ENCODE measurements around the gene EML4. TPM values are rescaled to one million over a fixed set of nuclear protein-coding genes. Genes with fewer than 3 reads are reported as not detected.

Gene EML4
- total RNA-seq, 2 donors from 2014 or later, result 32.8 to 59.9 TPM

GRCh38 chr2:42164971-42165370 is 4.2 kb upstream of the EML4 start:
- H3K9me3 ChIP-seq, result no peaks in the 10 kb centered on the region
- no peak overlapping the region for H3K4me3 ChIP-seq
- no peak for TF ChIP-seq CTCF (IDR thresholded peaks at IDR 0.05)
- DNase-seq (ENCODE audit: low spot score) (no peak), ATAC-seq (ENCODE audit: insufficient number of reproducible peaks, low FRiP score, low read depth) (no peak)
- no peak overlapping the region for H3K27ac ChIP-seq
- H3K36me3 ChIP-seq, result no peaks in the 10 kb centered on the region
- no peaks in the 10 kb centered on the region for H3K27me3 ChIP-seq (replicated peaks; ENCODE audit: insufficient read depth)
- peaks cover 0 to 12% of the 10 kb centered on the region in 2 donors for H3K4me1 ChIP-seq (ENCODE audit: control insufficient read depth in 1 of 2, low read depth in 2 of 2)

- H3K9me3 ChIP-seq, result no peaks in the 10 kb centered on the region
- ATAC-seq (ENCODE audit: insufficient number of reproducible peaks, low FRiP score, low read depth) (no peak), DNase-seq (ENCODE audit: low spot score) (no peak)
- no peak overlapping the region for H3K27ac ChIP-seq
- H3K4me1 ChIP-seq (ENCODE audit: control insufficient read depth in 1 of 2, low read depth in 2 of 2), result peaks cover 16 to 33% of the 10 kb centered on the region in 2 donors
- no peak overlapping the region for H3K4me3 ChIP-seq
- H3K27me3 ChIP-seq (replicated peaks; ENCODE audit: insufficient read depth), result no peaks in the 10 kb centered on the region
- H3K36me3 ChIP-seq, result no peaks in the 10 kb centered on the region
- TF ChIP-seq CTCF (IDR thresholded peaks at IDR 0.05), result no peak
These were observed 1.7 kb upstream of the EML4 start for GRCh38 chr2:42167458-42167857.

GRCh38 chr2:42168459-42169099 is 574 bp upstream of the EML4 start:
- no peak for TF ChIP-seq CTCF (IDR thresholded peaks at IDR 0.05)
- Histone ChIP-seq H3K36me3 (no peaks in the 10 kb centered on the region), H3K27me3 (replicated peaks; ENCODE audit: insufficient read depth) (no peaks in the 10 kb centered on the region), H3K4me3 (peak overlapping the region; percentile 45), H3K9me3 (no peaks in the 10 kb centered on the region), H3K4me1 (ENCODE audit: control insufficient read depth in 1 of 2, low read depth in 2 of 2) (peaks cover 18 to 44% of the 10 kb centered on the region in 2 donors), H3K27ac (peak overlapping the region; percentile 65 to 78)
- ATAC-seq (ENCODE audit: insufficient number of reproducible peaks, low FRiP score, low read depth) (no peak), DNase-seq (ENCODE audit: low spot score) (no peak)

GRCh38 chr2:42169874-42170521 is 845 bp downstream of the EML4 start:
- Histone ChIP-seq H3K4me3 (peak overlapping the region; percentile 78), H3K27me3 (replicated peaks; ENCODE audit: insufficient read depth) (no peaks in the 10 kb centered on the region), H3K4me1 (ENCODE audit: control insufficient read depth in 1 of 2, low read depth in 2 of 2) (peaks cover 18 to 47% of the 10 kb centered on the region in 2 donors), H3K27ac (peak overlapping the region; percentile 55 to 77), H3K36me3 (no peaks in the 10 kb centered on the region), H3K9me3 (no peaks in the 10 kb centered on the region)
- TF ChIP-seq CTCF (IDR thresholded peaks at IDR 0.05), result no peak
- DNase-seq (ENCODE audit: low spot score) (no peak), ATAC-seq (ENCODE audit: insufficient number of reproducible peaks, low FRiP score, low read depth) (no peak)

GRCh38 chr2:42170619-42171395 is 1.7 kb downstream of the EML4 start:
- Histone ChIP-seq H3K27me3 (replicated peaks; ENCODE audit: insufficient read depth) (no peaks in the 10 kb centered on the region), H3K4me1 (ENCODE audit: control insufficient read depth in 1 of 2, low read depth in 2 of 2) (peaks cover 18 to 47% of the 10 kb centered on the region in 2 donors), H3K27ac (peak overlapping the region; percentile 55 to 77), H3K9me3 (no peaks in the 10 kb centered on the region), H3K36me3 (no peaks in the 10 kb centered on the region), H3K4me3 (peak overlapping the region; percentile 78)
- ATAC-seq (ENCODE audit: insufficient number of reproducible peaks, low FRiP score, low read depth) (no peak), DNase-seq (ENCODE audit: low spot score) (no peak)
- no peak for TF ChIP-seq CTCF (IDR thresholded peaks at IDR 0.05)
